ENCODE data around the gene B4GALNT3. TPM values are rescaled to one million over a fixed set of nuclear protein-coding genes. Genes with fewer than 3 reads are reported as not detected.

B4GALNT3 gene
- total RNA-seq, 1 experiment from 2014 or later, result 0.06 TPM

DNA sequence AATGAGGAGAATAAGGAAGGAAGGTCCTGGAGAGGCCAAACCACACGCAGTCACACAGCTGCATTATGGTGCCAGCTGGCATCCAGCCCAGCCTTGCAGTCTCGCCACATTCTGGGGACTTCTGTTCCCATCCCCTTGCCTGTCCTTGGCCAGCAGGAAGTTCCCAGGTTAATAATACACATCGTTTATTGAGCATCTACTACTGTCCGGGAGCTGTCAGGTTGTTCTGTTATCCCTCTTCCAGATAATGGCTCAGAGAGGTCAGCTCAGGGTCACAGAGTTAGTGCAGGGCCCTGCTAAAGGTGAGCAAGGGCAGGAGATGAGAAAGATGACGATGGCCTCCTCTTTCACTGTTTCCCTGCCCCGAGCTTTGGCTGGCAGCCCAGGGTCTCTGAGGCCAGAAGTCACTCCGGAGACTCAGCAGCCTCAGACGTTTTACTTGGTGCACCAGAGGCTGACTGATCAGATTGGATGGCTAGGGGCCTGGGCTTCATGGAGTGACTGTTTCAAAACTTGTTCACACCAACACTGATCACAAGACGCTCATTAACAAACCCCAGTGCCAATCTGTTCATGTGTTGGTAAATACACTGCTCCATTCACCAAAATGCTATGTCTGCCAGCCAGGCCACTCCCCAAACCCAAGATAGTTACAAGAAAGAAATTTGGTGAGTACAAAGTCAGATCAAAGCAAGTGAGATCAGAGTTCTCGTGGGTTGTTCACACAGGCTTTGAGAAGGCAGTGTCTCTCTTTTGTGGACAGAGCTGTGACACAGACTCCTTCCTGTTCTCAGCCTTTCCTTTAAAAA, 79.2 kb downstream of the B4GALNT3 start:
- DNase-seq (ENCODE audit: low read depth), result peak; percentile 69

DNA sequence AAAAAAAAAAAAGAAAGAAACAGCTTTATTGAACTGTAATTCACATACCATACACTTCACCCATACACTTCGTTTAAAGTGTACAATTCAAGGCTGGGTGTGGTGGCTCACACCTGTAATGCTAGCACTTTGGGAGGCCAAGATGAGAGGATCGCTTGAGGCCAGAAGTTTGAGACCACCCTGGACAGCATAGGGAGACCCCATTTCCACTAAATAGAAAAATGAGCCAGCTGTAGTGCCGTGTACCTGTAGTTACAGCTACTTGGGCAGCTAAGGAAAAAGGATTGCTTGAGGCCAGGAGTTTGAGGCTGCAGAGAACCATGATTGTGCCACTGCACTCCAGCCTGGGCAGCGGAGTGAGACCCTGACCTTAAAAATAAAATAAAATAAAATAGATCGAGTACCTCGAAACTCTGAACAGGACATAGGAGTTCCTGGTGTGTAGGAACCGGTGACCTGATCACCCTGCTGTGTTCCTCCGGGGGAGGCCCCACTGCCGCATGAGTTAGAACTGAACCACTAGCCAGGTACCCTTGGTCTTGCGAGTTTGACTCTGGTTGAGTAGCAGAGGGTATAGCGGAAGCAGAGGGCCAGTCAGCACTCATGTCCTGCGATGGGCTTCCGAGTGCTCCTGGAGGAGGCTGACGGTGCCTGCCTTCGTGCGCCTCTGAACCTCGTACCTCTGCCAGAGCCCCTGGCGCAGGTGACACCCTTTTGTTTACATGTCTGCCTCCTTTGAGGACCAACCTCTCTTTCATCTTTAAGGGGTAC, 80.0 kb downstream of the B4GALNT3 start:
- DNase-seq (ENCODE audit: low read depth), result no peak

DNA sequence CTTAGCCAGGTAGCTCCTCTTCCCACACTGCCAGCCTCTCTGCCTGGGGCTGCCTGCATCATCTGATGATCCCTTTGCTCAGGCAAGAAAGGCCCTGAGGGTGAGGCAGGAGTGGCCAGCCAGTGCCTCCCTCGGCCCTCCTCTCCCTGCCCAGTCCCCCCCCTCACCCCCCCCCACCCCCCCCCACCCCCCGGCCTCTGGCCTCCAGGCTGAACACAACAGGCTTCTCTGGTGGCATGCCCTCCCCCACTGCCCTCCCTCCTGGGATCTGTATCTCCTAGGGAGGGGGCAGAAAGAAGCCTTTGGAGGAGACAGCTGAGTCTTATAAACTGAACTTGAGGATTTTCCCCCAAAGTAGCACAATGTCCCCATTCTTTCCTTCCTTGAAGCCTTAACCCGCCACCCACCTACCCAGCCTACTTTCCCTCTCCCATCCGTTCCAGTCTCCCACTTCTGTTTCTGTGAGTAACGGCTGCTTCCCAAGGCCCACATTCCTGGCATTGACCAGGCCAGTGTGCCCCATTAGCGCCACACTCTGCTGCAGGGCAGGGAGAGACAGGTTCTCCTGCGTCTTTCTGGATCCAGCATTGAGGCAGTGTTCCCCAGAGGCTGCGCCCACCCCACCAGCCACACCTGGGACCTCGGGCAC, 82.1 kb downstream of the B4GALNT3 start:
- DNase-seq (ENCODE audit: low read depth), result no peak

DNA sequence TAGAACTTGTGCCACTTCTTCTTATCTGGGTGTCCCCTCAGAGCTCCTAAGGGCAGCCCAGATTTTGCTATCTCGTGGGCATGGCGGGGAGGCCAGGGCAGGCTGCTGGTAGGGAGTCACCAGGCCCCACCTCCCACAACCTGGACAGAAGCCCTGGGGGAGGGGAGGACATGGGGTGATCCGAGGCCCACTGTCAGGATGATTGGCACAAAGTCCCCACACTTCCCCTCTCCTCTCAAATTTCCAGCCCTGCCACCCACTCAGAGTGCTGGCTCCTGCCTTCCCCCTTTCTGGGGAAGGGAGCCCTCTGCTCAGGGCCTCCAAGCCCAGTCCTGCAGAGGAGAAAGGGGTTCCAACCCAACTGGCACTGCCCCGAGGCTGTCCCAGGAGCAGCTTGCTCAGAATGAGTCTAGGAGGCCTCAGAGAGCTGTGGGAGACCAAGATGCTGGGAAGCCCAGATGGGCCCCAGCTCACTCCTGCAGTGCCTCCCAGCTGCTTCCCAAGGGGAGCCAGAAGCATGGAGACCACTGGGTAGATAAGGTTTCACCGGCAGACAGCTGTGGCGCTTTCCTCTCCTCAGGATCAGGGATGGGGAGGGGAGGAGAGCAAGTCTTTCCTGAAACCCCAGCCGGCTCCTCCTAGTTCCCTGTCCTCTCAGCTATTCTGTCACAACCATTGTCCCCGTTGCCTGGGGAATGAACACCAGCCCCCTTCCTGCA, 82.8 kb downstream of the B4GALNT3 start:
- DNase-seq (ENCODE audit: low read depth), result peak; percentile 37

DNA sequence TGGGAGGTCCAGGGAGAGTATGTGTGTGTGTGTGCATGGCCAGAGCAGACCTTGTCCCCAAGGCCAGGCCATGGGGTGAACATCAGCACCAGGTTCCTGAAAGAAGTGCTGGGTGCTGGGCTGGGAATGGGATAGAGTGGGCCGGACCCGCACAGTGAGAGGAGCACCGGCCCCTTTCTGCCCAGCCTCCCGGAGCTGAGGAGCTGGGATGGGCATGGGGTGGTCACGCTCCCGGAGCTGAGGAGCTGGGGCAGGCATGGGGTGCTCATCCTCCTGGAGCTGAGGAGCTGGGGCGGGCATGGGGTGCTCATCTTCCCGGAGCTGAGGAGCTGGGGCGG, 83.3 kb downstream of the B4GALNT3 start:
- no peak for DNase-seq (ENCODE audit: low read depth)

DNA sequence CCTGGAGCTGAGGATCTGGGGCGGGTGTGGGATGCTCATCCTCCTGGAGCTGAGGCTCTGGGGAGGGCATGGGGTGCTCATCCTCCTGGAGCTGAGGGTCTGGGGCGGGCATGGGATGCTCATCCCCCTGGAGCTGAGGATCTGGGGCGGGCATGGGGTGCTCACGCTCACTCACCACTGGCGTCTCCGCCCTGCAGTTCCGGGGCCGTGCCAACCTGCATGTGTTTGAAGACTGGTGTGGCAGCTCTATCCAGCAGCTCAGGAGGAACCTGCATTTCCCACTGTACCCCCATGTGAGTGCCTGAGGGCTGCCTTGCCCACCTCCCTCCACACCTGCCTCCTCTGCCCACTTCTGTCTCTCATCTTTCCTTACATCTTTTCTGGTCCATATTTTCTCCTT, 84.4 kb downstream of the B4GALNT3 start:
- DNase-seq (ENCODE audit: low read depth), result no peak

DNA sequence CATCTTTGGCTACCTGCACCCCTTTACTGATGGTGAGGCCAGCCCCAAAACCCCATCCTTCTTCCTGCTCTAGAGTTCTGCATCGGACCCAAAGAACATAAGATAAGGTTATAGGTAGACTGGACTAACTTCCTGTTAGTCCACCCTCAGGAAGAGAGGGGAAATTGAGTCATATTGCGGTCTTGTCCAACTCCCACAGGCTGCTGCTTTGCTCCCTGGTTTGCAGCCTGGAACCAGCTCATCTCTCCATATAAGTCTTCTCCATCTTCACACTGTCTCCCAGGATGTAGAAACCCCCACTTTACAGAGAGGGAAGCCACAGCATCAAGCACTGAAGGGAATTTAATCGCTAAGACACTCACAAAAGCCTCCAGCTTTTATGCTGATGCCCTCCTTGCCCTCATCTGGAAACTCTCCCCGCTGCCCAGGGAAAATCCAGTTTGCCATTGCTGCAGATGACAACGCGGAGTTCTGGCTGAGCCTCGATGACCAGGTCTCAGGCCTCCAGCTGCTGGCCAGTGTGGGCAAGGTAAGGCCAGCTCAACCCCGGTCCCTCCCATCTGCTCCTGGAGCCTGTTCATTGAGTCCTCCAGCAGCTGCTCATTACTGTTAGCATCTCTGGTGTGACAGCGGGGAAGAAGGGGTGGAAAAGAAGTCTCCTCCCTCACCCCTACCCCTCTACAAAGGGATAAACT, 85.3 kb downstream of the B4GALNT3 start:
- no peak for DNase-seq (ENCODE audit: low read depth)

DNA sequence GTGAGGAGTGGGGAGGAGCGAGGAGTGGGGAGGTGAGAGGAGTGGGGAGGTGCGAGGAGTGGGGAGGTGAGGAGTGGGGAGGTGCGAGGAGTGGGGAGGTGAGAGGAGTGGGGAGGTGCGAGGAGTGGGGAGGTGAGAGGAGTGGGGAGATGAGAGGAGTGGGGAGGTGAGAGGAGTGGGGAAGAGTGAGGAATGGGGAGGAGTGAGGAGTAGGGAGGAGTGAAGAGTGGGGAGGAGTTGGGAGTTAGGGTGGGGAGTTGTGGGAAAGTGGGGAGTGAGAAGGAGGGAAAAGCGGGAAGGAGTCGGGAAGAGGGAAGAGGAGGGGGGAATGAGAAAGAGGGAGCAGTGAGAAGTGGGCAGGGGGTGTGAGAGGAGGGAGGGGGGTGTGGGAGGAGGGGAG, 86.1 kb downstream of the B4GALNT3 start:
- DNase-seq (ENCODE audit: low read depth), result no peak

DNA sequence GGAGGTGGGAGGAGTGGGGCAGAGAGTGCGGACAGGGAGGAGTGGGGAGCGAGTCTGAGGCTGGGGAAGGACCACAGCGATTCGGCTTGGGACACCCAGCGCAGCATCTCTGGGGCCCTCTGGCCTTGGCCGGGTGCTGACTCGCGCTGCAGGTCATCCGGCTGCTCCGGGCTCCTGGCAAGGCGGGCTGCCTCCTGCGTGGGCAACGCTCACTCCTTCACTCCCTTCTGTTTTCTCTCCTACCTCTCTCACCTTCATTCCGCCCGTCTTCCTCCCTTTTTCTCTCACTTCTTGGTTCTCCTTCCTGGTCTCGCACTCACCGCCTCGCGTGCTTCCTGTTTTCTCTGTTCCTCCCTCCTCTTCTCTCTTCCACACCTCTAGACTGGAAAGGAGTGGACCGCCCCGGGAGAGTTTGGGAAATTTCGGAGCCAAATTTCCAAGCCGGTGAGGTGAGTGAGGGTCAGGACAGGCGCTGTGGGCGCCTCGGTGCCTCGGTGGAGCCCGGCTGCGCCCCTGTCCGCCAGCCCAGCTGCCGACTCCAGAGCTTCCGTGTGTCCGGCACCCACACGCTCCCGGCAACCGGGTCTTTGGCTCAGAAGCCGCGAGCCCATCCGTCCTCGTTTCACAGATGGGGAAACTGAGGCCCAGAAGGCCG, 86.7 kb downstream of the B4GALNT3 start:
- DNase-seq (ENCODE audit: low read depth), result no peak

DNA sequence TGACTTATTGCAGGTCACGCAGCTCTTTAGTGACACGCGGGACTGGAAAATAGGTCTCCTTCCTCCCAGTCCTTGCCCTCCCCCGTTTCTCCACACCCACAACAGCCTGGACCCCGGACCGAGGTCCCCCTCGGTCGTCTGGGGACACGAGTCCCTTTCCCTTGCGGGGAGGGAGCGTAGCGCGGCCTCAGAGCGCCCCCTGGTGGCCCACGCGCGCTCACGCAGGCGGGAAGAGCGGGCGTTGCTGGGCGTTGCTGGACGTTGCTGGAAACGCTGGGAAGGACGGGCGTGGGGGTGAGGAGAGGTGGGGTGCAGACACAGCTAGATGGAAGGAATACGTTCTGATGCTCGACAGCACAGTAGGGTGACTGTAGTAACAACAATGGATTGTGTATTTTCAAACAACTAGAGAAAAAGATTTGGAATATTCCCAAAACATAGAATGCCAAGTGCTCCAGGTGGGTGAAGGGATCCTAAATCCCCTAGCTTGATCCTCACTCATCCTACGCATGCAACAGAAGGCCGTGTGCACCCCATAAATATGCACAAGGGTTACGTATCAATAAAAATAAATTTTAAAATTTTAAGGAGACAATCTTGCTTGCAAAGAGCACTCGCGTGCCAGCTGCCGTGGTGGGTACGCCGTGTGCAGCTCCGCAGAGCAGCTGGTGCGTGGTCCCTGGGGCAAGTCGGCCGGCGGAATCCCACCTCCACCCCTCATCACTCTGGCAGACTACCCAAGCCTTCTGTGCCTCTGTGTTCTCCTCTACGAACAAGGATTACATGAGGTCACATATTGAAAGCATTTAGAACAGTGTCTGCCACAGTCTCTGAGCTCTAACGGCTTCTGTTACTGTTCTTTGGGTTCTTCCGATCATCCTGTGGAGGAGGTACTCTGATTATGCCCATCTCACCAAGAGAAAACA, 87.4 kb downstream of the B4GALNT3 start:
- DNase-seq (ENCODE audit: low read depth), result peak; percentile 52

DNA sequence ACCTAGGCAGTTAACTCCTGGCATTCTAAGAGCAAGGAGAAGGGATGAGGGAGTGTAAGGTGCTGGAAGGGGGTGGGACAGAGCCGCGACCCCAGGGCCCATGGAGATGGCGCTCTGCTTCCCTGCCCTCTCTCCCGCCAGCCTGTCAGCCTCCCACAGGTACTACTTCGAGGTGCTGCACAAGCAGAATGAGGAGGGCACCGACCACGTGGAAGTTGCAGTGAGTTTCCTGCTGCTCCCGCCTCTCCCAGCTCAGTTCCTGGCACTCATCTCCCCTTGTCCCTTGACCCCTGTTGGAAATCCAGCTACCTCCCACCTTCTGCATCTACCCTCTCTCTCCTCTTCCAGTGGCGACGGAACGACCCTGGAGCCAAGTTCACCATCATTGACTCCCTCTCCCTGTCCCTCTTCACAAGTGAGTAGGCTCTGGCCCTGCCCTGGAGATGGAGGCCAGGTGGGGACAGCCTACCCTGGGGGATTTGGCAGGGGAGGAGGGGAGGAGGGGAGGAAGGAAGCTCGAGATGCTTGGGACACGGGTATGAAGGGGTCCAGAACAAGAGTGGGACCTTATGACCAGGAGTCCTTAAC, 88.2 kb downstream of the B4GALNT3 start:
- no peak for DNase-seq (ENCODE audit: low read depth)

DNA sequence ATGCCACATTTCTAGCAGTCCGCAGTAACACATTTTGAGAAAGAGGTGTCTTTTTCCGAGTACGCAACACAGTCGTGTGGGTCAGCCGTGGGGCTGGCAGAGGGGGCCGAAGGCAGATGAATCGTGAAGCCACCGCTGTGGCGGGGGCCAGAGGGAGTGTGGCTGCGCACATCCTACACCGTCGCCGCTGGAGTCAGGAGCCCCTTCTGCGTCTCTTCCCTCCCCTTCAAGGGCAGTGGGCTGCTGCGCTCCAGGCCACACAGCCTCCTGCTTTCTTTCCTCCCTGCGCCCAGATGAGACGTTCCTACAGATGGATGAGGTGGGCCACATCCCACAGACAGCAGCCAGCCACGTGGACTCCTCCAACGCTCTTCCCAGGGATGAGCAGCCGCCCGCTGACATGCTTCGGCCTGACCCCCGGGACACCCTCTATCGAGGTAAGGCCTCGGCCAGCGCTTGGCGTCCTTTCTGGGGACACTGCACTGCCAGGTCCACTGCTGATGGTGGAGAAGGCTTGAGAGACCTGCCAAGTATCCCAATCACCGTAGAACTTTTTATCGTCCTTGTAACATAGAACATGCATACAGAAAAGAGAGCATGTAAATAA, 89.8 kb downstream of the B4GALNT3 start:
- no peak for DNase-seq (ENCODE audit: low read depth)

DNA sequence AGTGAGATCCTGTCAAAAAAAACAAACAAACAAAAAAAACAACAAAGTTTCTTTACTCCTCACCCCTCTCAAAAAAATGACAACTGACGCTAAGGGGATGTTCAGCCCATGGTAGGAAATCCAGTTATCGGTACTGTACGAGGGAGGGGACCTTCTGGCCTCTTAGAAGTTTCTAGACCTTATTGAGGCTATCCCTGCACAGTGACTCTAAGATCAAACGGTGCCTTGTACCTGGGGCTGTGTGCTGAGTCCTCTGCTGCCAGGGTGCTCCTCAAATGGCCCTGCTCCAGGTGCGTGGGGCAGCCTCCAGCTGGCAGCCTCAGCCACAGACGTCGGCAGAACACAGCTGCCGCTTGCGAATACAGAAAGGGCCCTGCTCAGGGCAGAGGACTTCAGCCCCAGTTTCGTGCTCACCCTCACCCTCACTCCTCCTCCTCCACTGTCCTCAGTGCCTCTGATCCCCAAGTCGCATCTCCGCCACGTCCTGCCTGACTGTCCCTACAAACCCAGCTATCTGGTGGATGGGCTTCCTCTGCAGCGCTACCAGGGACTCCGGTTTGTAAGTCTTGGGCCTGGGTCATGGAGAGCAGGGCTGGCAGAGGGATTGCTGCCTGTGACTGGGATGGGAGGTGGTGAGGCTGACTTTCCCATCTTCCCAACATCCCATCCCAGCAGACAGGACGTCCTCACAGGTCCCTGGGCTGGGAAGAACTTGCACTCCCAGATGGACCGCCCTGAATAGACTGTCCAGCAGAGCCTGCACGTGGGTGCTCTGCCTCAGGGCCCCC, 90.9 kb downstream of the B4GALNT3 start:
- DNase-seq (ENCODE audit: low read depth), result no peak

DNA sequence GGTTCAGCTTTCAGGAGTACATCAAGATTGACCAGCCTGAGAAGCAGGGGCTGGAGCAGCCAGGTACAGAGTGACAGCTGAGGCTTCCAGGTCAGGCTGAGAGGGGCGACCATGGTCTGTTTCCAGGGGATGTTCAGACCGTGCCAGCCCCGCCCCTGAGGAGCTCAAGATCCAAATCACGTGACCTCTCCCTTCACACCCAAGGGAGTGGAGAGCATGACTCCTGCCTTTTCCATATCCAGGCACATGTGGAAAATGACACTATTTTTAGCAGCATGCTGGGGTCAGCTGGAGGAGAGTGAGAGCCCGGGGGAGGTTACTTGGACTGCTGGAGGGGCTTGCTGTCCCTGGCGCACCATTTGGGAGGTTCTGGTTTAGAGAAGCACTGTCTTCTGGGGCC, 92.7 kb downstream of the B4GALNT3 start:
- DNase-seq (ENCODE audit: low read depth), result no peak

DNA sequence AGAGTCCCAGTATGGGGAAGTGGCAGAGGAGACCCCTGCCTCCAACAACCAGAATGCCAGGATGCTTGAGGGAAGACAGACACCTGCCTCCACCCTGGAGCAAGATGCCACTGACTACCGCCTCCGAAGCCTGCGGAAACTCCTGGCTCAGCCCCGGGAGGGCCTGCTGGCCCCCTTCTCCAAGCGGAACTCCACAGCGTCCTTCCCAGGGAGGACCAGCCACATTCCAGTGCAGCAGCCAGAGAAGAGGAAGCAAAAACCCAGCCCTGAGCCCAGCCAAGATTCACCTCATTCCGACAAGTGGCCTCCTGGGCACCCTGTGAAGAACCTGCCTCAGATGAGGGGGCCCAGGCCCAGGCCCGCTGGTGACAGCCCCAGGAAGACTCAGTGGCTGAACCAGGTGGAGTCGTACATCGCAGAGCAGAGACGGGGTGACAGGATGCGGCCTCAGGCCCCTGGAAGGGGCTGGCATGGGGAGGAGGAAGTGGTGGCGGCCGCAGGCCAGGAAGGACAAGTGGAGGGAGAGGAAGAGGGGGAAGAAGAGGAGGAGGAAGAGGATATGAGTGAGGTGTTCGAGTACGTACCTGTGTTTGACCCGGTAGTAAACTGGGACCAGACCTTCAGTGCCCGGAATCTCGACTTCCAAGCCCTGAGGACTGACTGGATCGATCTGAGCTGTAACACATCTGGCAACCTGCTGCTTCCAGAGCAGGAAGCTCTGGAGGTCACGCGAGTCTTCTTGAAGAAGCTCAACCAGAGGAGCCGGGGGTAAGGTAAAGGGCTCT, 93.7 kb downstream of the B4GALNT3 start:
- DNase-seq (ENCODE audit: low read depth), result no peak

DNA sequence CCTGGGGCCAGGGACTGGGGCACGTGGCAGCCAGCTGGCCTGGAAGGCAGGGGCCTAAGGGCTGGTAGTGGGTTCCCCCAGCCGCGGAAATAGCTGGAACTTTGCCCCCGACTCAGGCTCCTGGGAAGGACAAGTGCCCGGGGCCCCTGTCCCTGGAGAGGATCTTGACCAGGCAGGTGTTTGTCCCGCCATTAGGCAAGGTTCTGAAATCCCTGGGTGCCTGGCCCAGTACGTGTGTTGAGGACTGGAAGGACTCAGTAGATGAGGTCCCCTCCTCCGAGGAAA, 94.2 kb downstream of the B4GALNT3 start:
- no peak for DNase-seq (ENCODE audit: low read depth)

DNA sequence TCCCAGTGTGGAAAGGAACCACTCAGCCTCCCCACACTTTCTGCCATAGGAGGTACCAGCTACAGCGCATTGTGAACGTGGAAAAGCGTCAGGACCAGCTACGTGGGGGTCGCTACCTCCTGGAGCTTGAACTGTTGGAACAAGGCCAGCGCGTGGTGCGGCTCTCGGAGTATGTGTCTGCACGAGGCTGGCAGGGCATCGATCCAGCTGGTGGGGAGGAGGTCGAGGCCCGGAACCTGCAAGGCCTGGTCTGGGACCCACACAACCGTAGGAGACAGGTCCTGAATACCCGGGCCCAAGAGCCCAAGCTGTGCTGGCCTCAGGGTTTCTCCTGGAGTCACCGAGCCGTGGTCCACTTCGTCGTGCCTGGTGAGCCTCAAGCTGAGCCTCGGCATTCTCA, 96.8 kb downstream of the B4GALNT3 start:
- no peak for DNase-seq (ENCODE audit: low read depth)

DNA sequence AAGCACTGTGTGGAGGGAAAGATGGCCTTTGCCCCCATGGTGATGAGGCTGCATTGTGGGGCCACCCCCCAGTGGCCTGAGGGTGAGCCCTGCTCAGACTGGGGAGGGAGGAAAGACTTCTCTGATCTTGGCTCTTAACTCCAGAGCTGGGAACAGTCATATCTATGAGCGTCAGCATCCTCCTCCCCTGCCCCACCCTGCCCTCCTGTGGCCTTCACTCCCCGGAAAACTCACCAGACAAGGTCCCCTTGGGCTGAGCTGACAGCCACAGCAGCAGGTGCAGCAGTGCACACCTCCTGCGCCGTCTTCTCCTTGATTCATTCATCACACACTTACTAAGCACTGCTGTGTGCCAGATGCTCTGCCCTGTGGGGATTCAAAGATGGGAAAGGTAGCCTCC, 98.8 kb downstream of the B4GALNT3 start:
- DNase-seq (ENCODE audit: low read depth), result no peak

Data from LHCN-M2 (cell line).